ENCODE measurements around the gene BTBD16. TPM values are rescaled to one million over a fixed set of nuclear protein-coding genes. Genes with fewer than 3 reads are reported as not detected.

BTBD16 gene
- total RNA-seq, 1 donor from 2014 or later = not detected

- no peaks in the 10 kb centered on the region for H3K27me3 ChIP-seq
- H3K4me1 ChIP-seq = no peaks in the 10 kb centered on the region
- TF ChIP-seq POLR2A (IDR thresholded peaks at IDR 0.05) (no peak), POLR2AphosphoS5 (IDR thresholded peaks at IDR 0.05; ENCODE audit: insufficient read depth in 1 of 2, low read depth in 1 of 2) (no peak)
- H3K4me3 ChIP-seq = no peak overlapping the region
- H3K27ac ChIP-seq = no peak overlapping the region
- intact Hi-C loops (cut with DNase I) = no loop called here
- no peaks in the 10 kb centered on the region for H3K36me3 ChIP-seq
- DNase-seq (ENCODE audit: extremely low spot score in 2 of 2) = no peak
- H3K9me3 ChIP-seq = no peaks in the 10 kb centered on the region
These were observed 77.9 kb downstream of the BTBD16 start for GRCh38 chr10:122348935-122349361.

- Histone ChIP-seq H3K4me3 (no peak overlapping the region), H3K36me3 (no peaks in the 10 kb centered on the region), H3K4me1 (no peaks in the 10 kb centered on the region), H3K27me3 (no peaks in the 10 kb centered on the region), H3K27ac (no peak overlapping the region), H3K9me3 (no peaks in the 10 kb centered on the region)
- intact Hi-C loops (cut with DNase I) = no loop called here
- no peak for TF ChIP-seq POLR2AphosphoS5 (IDR thresholded peaks at IDR 0.05; ENCODE audit: insufficient read depth in 1 of 2, low read depth in 1 of 2)
- DNase-seq (ENCODE audit: extremely low spot score in 2 of 2) = no peak
These were observed 78.8 kb downstream of the BTBD16 start for GRCh38 chr10:122349758-122350369.

GRCh38 chr10:122350893-122351292 is 79.8 kb downstream of the BTBD16 start:
- no peak overlapping the region for H3K4me3 ChIP-seq
- intact Hi-C loops (cut with DNase I) = no loop called here
- H3K9me3 ChIP-seq = no peaks in the 10 kb centered on the region
- TF ChIP-seq CTCF (IDR thresholded peaks at IDR 0.05) = no peak
- H3K36me3 ChIP-seq = no peaks in the 10 kb centered on the region
- no peak for DNase-seq (ENCODE audit: extremely low spot score in 2 of 2)
- H3K27me3 ChIP-seq = no peaks in the 10 kb centered on the region
- no peak overlapping the region for H3K27ac ChIP-seq
- no peaks in the 10 kb centered on the region for H3K4me1 ChIP-seq

- DNase-seq (ENCODE audit: extremely low spot score in 2 of 2) = no peak
- H3K9me3 ChIP-seq = no peaks in the 10 kb centered on the region
- no peak for TF ChIP-seq CTCF (IDR thresholded peaks at IDR 0.05)
- TF ChIP-seq POLR2AphosphoS5 (IDR thresholded peaks at IDR 0.05; ENCODE audit: insufficient read depth in 1 of 2, low read depth in 1 of 2) = no peak
- TF ChIP-seq POLR2A (IDR thresholded peaks at IDR 0.05) = no peak
- H3K27me3 ChIP-seq = no peaks in the 10 kb centered on the region
- H3K27ac ChIP-seq = no peak overlapping the region
- no peak overlapping the region for H3K4me3 ChIP-seq
- H3K36me3 ChIP-seq = no peaks in the 10 kb centered on the region
- no peaks in the 10 kb centered on the region for H3K4me1 ChIP-seq
- intact Hi-C loops (cut with DNase I) = no loop called here
These were observed 81.9 kb downstream of the BTBD16 start for GRCh38 chr10:122352817-122353525.

- TF ChIP-seq POLR2A (IDR thresholded peaks at IDR 0.05) = no peak
- TF ChIP-seq POLR2AphosphoS5 (IDR thresholded peaks at IDR 0.05; ENCODE audit: insufficient read depth in 1 of 2, low read depth in 1 of 2) = no peak
- Histone ChIP-seq H3K36me3 (no peaks in the 10 kb centered on the region), H3K4me3 (no peak overlapping the region), H3K27ac (no peak overlapping the region), H3K9me3 (no peaks in the 10 kb centered on the region), H3K27me3 (no peaks in the 10 kb centered on the region), H3K4me1 (no peaks in the 10 kb centered on the region)
- intact Hi-C loops (cut with DNase I) = no loop called here
- DNase-seq (ENCODE audit: extremely low spot score in 2 of 2) = no peak
These were observed 83.3 kb downstream of the BTBD16 start for GRCh38 chr10:122354383-122354782.

- intact Hi-C loops (cut with DNase I) = no loop called here
These were observed 86.6 kb downstream of the BTBD16 start for GRCh38 chr10:122357685-122358084.

More at GRCh38 chr10:122357685-122358084, 86.6 kb downstream of the BTBD16 start:
- Histone ChIP-seq H3K4me3 (no peak overlapping the region), H3K4me1 (no peaks in the 10 kb centered on the region), H3K27me3 (no peaks in the 10 kb centered on the region), H3K27ac (no peak overlapping the region), H3K36me3 (no peaks in the 10 kb centered on the region), H3K9me3 (no peaks in the 10 kb centered on the region)
- TF ChIP-seq POLR2AphosphoS5 (IDR thresholded peaks at IDR 0.05; ENCODE audit: insufficient read depth in 1 of 2, low read depth in 1 of 2) = no peak
- no peak for TF ChIP-seq POLR2A (IDR thresholded peaks at IDR 0.05)
- no peak for TF ChIP-seq CTCF (IDR thresholded peaks at IDR 0.05)
- peak in 1 of 2 donors; percentile 65 for DNase-seq (ENCODE audit: extremely low spot score in 2 of 2)
